ENCODE results near the gene AMPH. TPM values are rescaled to one million over a fixed set of nuclear protein-coding genes. Genes with fewer than 3 reads are reported as not detected.

AMPH gene
- total RNA-seq, 4 donors from 2014 or later, result 1.9 to 8.9 (median 4.6) TPM

DNA sequence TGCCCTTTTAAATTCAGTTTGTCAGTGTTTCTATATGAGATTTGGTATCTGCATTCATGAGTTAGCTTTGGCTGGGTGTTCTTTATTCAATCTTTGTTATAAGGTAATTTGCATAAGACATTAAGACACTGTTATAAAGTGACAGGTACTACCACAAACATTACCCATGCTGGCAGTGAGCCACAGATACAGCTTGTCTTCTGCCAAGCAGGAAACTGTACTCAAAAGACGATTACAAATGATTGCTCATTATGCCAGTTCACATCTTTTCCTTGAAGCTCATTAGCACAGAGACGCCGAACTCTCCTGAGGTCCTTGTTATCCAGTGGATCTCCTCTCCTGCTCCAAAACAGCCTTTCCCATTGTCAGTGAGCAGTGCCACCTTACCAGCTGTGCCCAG, 30.4 kb downstream of the AMPH start:
- TF ChIP-seq CTCF (IDR thresholded peaks at IDR 0.05) (no peak), POLR2A (IDR thresholded peaks at IDR 0.05) (no peak)
- H3K4me3 ChIP-seq (replicated peaks in 1 of 3), result no peak overlapping the region
- H3K4me1 ChIP-seq, result no peaks in the 10 kb centered on the region
- DNase-seq, result no peak
- 87 to 90% methylated on average over 3 of the region's 3 CpGs for WGBS, 2 donors
- intact Hi-C loops (cut with DNase I), result no loop called here
- H3K36me3 ChIP-seq, result no peaks in the 10 kb centered on the region
- no peak overlapping the region for H3K27ac ChIP-seq
- no peaks in the 10 kb centered on the region for H3K27me3 ChIP-seq
- no peaks in the 10 kb centered on the region for H3K9me3 ChIP-seq

DNA sequence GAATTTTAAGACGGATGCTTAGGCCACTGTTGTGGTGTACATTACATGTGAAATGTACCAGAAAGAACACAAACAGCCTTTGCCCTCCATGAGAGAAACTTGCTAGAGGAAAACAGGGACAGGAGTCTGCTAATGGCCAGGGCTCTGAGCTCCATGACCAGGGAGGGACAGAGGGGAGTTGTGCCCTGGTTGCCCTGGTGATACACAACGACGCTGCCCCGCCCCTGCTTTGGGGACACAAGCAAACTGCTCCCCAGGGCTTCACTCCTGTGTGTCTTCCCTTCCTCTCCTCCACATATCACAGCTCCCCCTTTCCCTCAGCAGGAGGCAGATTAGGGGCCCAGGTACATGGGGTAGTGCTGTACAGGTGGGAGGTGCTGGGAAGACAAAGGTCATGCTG, 36.2 kb downstream of the AMPH start:
- Histone ChIP-seq H3K4me1 (no peaks in the 10 kb centered on the region), H3K9me3 (no peaks in the 10 kb centered on the region), H3K36me3 (no peaks in the 10 kb centered on the region), H3K27me3 (no peaks in the 10 kb centered on the region), H3K27ac (no peak overlapping the region), H3K4me3 (replicated peaks in 1 of 3) (no peak overlapping the region)
- TF ChIP-seq POLR2A (IDR thresholded peaks at IDR 0.05), result no peak
- TF ChIP-seq CTCF (IDR thresholded peaks at IDR 0.05), result no peak
- 57 to 61% methylated on average over 2 to 4 of the region's 4 CpGs for WGBS, 2 donors
- intact Hi-C loops (cut with DNase I), result no loop called here
- no peak for DNase-seq

- DNase-seq, result no peak
- Histone ChIP-seq H3K27ac (no peak overlapping the region), H3K4me3 (replicated peaks in 1 of 3) (no peak overlapping the region), H3K4me1 (no peaks in the 10 kb centered on the region), H3K27me3 (no peaks in the 10 kb centered on the region), H3K9me3 (no peaks in the 10 kb centered on the region), H3K36me3 (no peaks in the 10 kb centered on the region)
- intact Hi-C loops (cut with DNase I), result no loop called here
- TF ChIP-seq POLR2A (IDR thresholded peaks at IDR 0.05) (no peak), CTCF (IDR thresholded peaks at IDR 0.05) (no peak)
- WGBS, 2 donors, result 40 to 51% methylated on average over 2 of the region's 2 CpGs
Observed at GRCh38 chr7:38592737-38593288, 38.4 kb downstream of the AMPH start.

- no peaks in the 10 kb centered on the region for H3K9me3 ChIP-seq
- TF ChIP-seq CTCF (IDR thresholded peaks at IDR 0.05) (no peak), POLR2A (IDR thresholded peaks at IDR 0.05) (no peak)
- intact Hi-C loops (cut with DNase I), result no loop called here
- no peak for DNase-seq
- H3K27me3 ChIP-seq, result no peaks in the 10 kb centered on the region
- WGBS, 2 donors, result 55 to 58% methylated on average over 6 of the region's 6 CpGs
- H3K4me1 ChIP-seq, result no peaks in the 10 kb centered on the region
- no peak overlapping the region for H3K4me3 ChIP-seq (replicated peaks in 1 of 3)
- H3K27ac ChIP-seq, result no peak overlapping the region
- H3K36me3 ChIP-seq, result no peaks in the 10 kb centered on the region
Observed at GRCh38 chr7:38585572-38586354, 45.4 kb downstream of the AMPH start.

DNA sequence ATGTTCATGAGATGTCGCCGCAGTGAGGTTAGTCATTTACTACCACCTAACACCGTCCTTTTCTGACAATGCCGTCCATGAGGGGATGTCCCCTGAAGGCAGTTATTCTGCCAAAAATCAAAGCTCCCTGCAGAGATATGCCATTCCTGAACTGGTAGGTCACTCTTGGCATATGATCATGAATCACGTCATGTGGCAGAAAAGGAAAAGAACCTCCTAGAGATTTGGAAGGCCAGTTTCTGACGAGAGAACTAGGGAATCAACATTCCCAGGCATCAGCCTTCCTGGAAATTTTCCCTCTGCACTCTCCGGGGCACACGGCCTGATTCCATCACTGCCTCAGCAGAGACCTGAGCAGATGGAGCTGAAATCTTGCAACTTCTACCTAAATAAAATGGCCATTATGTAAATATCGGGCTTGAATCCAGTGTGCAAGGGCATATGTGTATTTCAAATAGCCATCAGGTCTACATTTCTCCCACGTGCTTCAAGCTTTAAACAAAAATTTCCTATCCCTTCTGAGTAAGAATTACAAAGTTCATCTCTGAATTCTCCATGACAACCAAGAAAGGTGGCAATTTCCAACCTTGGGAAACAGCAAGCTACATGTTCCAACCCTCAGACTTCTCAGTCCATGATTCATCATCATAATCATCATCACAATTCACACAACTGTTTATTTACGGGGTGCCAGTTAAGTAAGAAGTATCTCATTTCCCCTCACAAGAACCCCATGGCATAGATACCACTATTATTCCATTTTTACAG, 46.5 kb downstream of the AMPH start:
- H3K27ac ChIP-seq, result no peak overlapping the region
- H3K9me3 ChIP-seq, result no peaks in the 10 kb centered on the region
- 69 to 81% methylated on average over 11 of the region's 11 CpGs for WGBS, 2 donors
- TF ChIP-seq CTCF (IDR thresholded peaks at IDR 0.05), result no peak
- TF ChIP-seq POLR2A (IDR thresholded peaks at IDR 0.05), result no peak
- H3K4me1 ChIP-seq, result no peaks in the 10 kb centered on the region
- H3K36me3 ChIP-seq, result no peaks in the 10 kb centered on the region
- no peaks in the 10 kb centered on the region for H3K27me3 ChIP-seq
- H3K4me3 ChIP-seq (replicated peaks in 1 of 3), result no peak overlapping the region
- intact Hi-C loops (cut with DNase I), result no loop called here
- DNase-seq, result no peak

All from thyroid gland (tissue), 4 donors.